ENCODE results near the gene OTOP3.

The OTOP3 gene

GRCh38 chr17:74930535-74931036 is 5.1 kb upstream of the OTOP3 start:
- Histone ChIP-seq H3K9ac (ENCODE audit: low read length) (no peak overlapping the region), H3K4me3 (ENCODE audit: low read length) (no peak overlapping the region), H3K27me3 (ENCODE audit: control insufficient read depth, insufficient read depth, low read length) (peaks cover 50% of the 10 kb centered on the region), H3K4me1 (ENCODE audit: control insufficient read depth, insufficient read depth, low read length) (peaks cover 2% of the 10 kb centered on the region), H3K36me3 (ENCODE audit: control insufficient read depth, insufficient read depth, low read length) (no peaks in the 10 kb centered on the region), H3K9me3 (ENCODE audit: control insufficient read depth, low read length) (no peaks in the 10 kb centered on the region)

- Histone ChIP-seq H3K4me3 (ENCODE audit: low read length) (no peak overlapping the region), H3K9me3 (ENCODE audit: control insufficient read depth, low read length) (no peaks in the 10 kb centered on the region), H3K9ac (ENCODE audit: low read length) (no peak overlapping the region), H3K27me3 (ENCODE audit: control insufficient read depth, insufficient read depth, low read length) (peaks cover 61% of the 10 kb centered on the region), H3K4me1 (ENCODE audit: control insufficient read depth, insufficient read depth, low read length) (peaks cover 18% of the 10 kb centered on the region), H3K36me3 (ENCODE audit: control insufficient read depth, insufficient read depth, low read length) (no peaks in the 10 kb centered on the region)
These were observed 650 bp upstream of the OTOP3 start for GRCh38 chr17:74935048-74935447.

- H3K4me1 ChIP-seq (ENCODE audit: control insufficient read depth, insufficient read depth, low read length) = peaks cover 18% of the 10 kb centered on the region
- H3K36me3 ChIP-seq (ENCODE audit: control insufficient read depth, insufficient read depth, low read length) = no peaks in the 10 kb centered on the region
- H3K9me3 ChIP-seq (ENCODE audit: control insufficient read depth, low read length) = no peaks in the 10 kb centered on the region
- peaks cover 57% of the 10 kb centered on the region for H3K27me3 ChIP-seq (ENCODE audit: control insufficient read depth, insufficient read depth, low read length)
- no peak overlapping the region for H3K4me3 ChIP-seq (ENCODE audit: low read length)
- no peak overlapping the region for H3K9ac ChIP-seq (ENCODE audit: low read length)
These were observed 737 bp downstream of the OTOP3 start for GRCh38 chr17:74936470-74936799.

GRCh38 chr17:74937064-74938051 is 1.7 kb downstream of the OTOP3 start:
- H3K9ac ChIP-seq (ENCODE audit: low read length) = no peak overlapping the region
- no peak overlapping the region for H3K4me3 ChIP-seq (ENCODE audit: low read length)
- no peaks in the 10 kb centered on the region for H3K36me3 ChIP-seq (ENCODE audit: control insufficient read depth, insufficient read depth, low read length)
- H3K4me1 ChIP-seq (ENCODE audit: control insufficient read depth, insufficient read depth, low read length) = peaks cover 18% of the 10 kb centered on the region
- H3K9me3 ChIP-seq (ENCODE audit: control insufficient read depth, low read length) = no peaks in the 10 kb centered on the region
- peaks cover 54% of the 10 kb centered on the region for H3K27me3 ChIP-seq (ENCODE audit: control insufficient read depth, insufficient read depth, low read length)

GRCh38 chr17:74938194-74938950 is 2.7 kb downstream of the OTOP3 start:
- Histone ChIP-seq H3K27me3 (ENCODE audit: control insufficient read depth, insufficient read depth, low read length) (peaks cover 49% of the 10 kb centered on the region), H3K9me3 (ENCODE audit: control insufficient read depth, low read length) (no peaks in the 10 kb centered on the region), H3K36me3 (ENCODE audit: control insufficient read depth, insufficient read depth, low read length) (no peaks in the 10 kb centered on the region), H3K4me3 (ENCODE audit: low read length) (no peak overlapping the region), H3K4me1 (ENCODE audit: control insufficient read depth, insufficient read depth, low read length) (peaks cover 18% of the 10 kb centered on the region), H3K9ac (ENCODE audit: low read length) (no peak overlapping the region)

- peaks cover 18% of the 10 kb centered on the region for H3K4me1 ChIP-seq (ENCODE audit: control insufficient read depth, insufficient read depth, low read length)
- no peak overlapping the region for H3K9ac ChIP-seq (ENCODE audit: low read length)
- no peaks in the 10 kb centered on the region for H3K9me3 ChIP-seq (ENCODE audit: control insufficient read depth, low read length)
- H3K27me3 ChIP-seq (ENCODE audit: control insufficient read depth, insufficient read depth, low read length) = peaks cover 52% of the 10 kb centered on the region
- no peaks in the 10 kb centered on the region for H3K36me3 ChIP-seq (ENCODE audit: control insufficient read depth, insufficient read depth, low read length)
- no peak overlapping the region for H3K4me3 ChIP-seq (ENCODE audit: low read length)
These were observed 3.8 kb downstream of the OTOP3 start for GRCh38 chr17:74939534-74939933.

- no peak overlapping the region for H3K4me3 ChIP-seq (ENCODE audit: low read length)
- H3K9me3 ChIP-seq (ENCODE audit: control insufficient read depth, low read length) = no peaks in the 10 kb centered on the region
- H3K27me3 ChIP-seq (ENCODE audit: control insufficient read depth, insufficient read depth, low read length) = peaks cover 35% of the 10 kb centered on the region
- H3K9ac ChIP-seq (ENCODE audit: low read length) = no peak overlapping the region
- H3K36me3 ChIP-seq (ENCODE audit: control insufficient read depth, insufficient read depth, low read length) = no peaks in the 10 kb centered on the region
- H3K4me1 ChIP-seq (ENCODE audit: control insufficient read depth, insufficient read depth, low read length) = peaks cover 9% of the 10 kb centered on the region
These were observed 5.5 kb downstream of the OTOP3 start for GRCh38 chr17:74941128-74941725.

- Histone ChIP-seq H3K9ac (ENCODE audit: low read length) (no peak overlapping the region), H3K27me3 (ENCODE audit: control insufficient read depth, insufficient read depth, low read length) (peaks cover 15% of the 10 kb centered on the region), H3K4me3 (ENCODE audit: low read length) (no peak overlapping the region), H3K36me3 (ENCODE audit: control insufficient read depth, insufficient read depth, low read length) (no peaks in the 10 kb centered on the region), H3K4me1 (ENCODE audit: control insufficient read depth, insufficient read depth, low read length) (no peaks in the 10 kb centered on the region), H3K9me3 (ENCODE audit: control insufficient read depth, low read length) (no peaks in the 10 kb centered on the region)
These were observed 8.3 kb downstream of the OTOP3 start for GRCh38 chr17:74943808-74944522.

GRCh38 chr17:74945543-74945942 is 9.8 kb downstream of the OTOP3 start:
- peaks cover 12% of the 10 kb centered on the region for H3K27me3 ChIP-seq (ENCODE audit: control insufficient read depth, insufficient read depth, low read length)
- peaks cover 3% of the 10 kb centered on the region for H3K4me1 ChIP-seq (ENCODE audit: control insufficient read depth, insufficient read depth, low read length)
- no peak overlapping the region for H3K4me3 ChIP-seq (ENCODE audit: low read length)
- no peaks in the 10 kb centered on the region for H3K9me3 ChIP-seq (ENCODE audit: control insufficient read depth, low read length)
- no peak overlapping the region for H3K9ac ChIP-seq (ENCODE audit: low read length)
- no peaks in the 10 kb centered on the region for H3K36me3 ChIP-seq (ENCODE audit: control insufficient read depth, insufficient read depth, low read length)

GRCh38 chr17:74946641-74947040 is 10.9 kb downstream of the OTOP3 start:
- Histone ChIP-seq H3K9me3 (ENCODE audit: control insufficient read depth, low read length) (no peaks in the 10 kb centered on the region), H3K4me3 (ENCODE audit: low read length) (no peak overlapping the region), H3K36me3 (ENCODE audit: control insufficient read depth, insufficient read depth, low read length) (peaks cover 6% of the 10 kb centered on the region), H3K9ac (ENCODE audit: low read length) (no peak overlapping the region), H3K27me3 (ENCODE audit: control insufficient read depth, insufficient read depth, low read length) (peaks cover 12% of the 10 kb centered on the region), H3K4me1 (ENCODE audit: control insufficient read depth, insufficient read depth, low read length) (peaks cover 4% of the 10 kb centered on the region)

GRCh38 chr17:74947041-74947754 is 11.5 kb downstream of the OTOP3 start:
- H3K4me1 ChIP-seq (ENCODE audit: control insufficient read depth, insufficient read depth, low read length) = peaks cover 4% of the 10 kb centered on the region
- H3K9me3 ChIP-seq (ENCODE audit: control insufficient read depth, low read length) = no peaks in the 10 kb centered on the region
- peaks cover 12% of the 10 kb centered on the region for H3K27me3 ChIP-seq (ENCODE audit: control insufficient read depth, insufficient read depth, low read length)
- H3K4me3 ChIP-seq (ENCODE audit: low read length) = no peak overlapping the region
- H3K9ac ChIP-seq (ENCODE audit: low read length) = no peak overlapping the region
- peaks cover 6% of the 10 kb centered on the region for H3K36me3 ChIP-seq (ENCODE audit: control insufficient read depth, insufficient read depth, low read length)

Measured in mucosa of stomach (tissue), 1 donor.